ENCODE results near the gene KCTD16. TPM values are rescaled to one million over a fixed set of nuclear protein-coding genes. Genes with fewer than 3 reads are reported as not detected.

The KCTD16 gene
- total RNA-seq, 4 donors from 2014 or later: 0.12 to 2.4 (median 0.26) TPM; not detected in 1

GRCh38 chr5:144367991-144368390 is 197.3 kb downstream of the KCTD16 start:
- no peak for DNase-seq
- Histone ChIP-seq H3K27ac (no peak overlapping the region), H3K27me3 (no peaks in the 10 kb centered on the region), H3K9me3 (no peaks in the 10 kb centered on the region), H3K4me1 (no peaks in the 10 kb centered on the region), H3K4me3 (no peak overlapping the region), H3K36me3 (no peaks in the 10 kb centered on the region)
- TF ChIP-seq CTCF (IDR thresholded peaks at IDR 0.05): no peak
- TF ChIP-seq POLR2A (IDR thresholded peaks at IDR 0.05): no peak
- intact Hi-C loops (cut with DNase I; ENCODE audit: low total_unique reads): no loop called here

- TF ChIP-seq POLR2A (IDR thresholded peaks at IDR 0.05) (no peak), CTCF (IDR thresholded peaks at IDR 0.05) (no peak)
These were observed 197.9 kb downstream of the KCTD16 start for GRCh38 chr5:144368556-144368955.

GRCh38 chr5:144369006-144369405 is 198.3 kb downstream of the KCTD16 start:
- Histone ChIP-seq H3K27me3 (no peaks in the 10 kb centered on the region), H3K27ac (no peak overlapping the region), H3K4me3 (no peak overlapping the region), H3K9me3 (no peaks in the 10 kb centered on the region), H3K4me1 (no peaks in the 10 kb centered on the region), H3K36me3 (no peaks in the 10 kb centered on the region)
- intact Hi-C loops (cut with DNase I; ENCODE audit: low total_unique reads): no loop called here
- DNase-seq: no peak
- TF ChIP-seq CTCF (IDR thresholded peaks at IDR 0.05) (no peak), POLR2A (IDR thresholded peaks at IDR 0.05) (no peak)

More at GRCh38 chr5:144368556-144368955, 197.9 kb downstream of the KCTD16 start:
- Histone ChIP-seq H3K27ac (no peak overlapping the region), H3K9me3 (no peaks in the 10 kb centered on the region), H3K4me3 (no peak overlapping the region), H3K4me1 (no peaks in the 10 kb centered on the region), H3K27me3 (no peaks in the 10 kb centered on the region), H3K36me3 (no peaks in the 10 kb centered on the region)
- intact Hi-C loops (cut with DNase I; ENCODE audit: low total_unique reads): no loop called here
- no peak for DNase-seq

- H3K4me3 ChIP-seq: no peak overlapping the region
- no peak for TF ChIP-seq POLR2A (IDR thresholded peaks at IDR 0.05)
- TF ChIP-seq CTCF (IDR thresholded peaks at IDR 0.05): no peak
- no peaks in the 10 kb centered on the region for H3K27me3 ChIP-seq
- intact Hi-C loops (cut with DNase I; ENCODE audit: low total_unique reads): no loop called here
- DNase-seq: no peak
- H3K27ac ChIP-seq: no peak overlapping the region
- H3K4me1 ChIP-seq: no peaks in the 10 kb centered on the region
- no peaks in the 10 kb centered on the region for H3K36me3 ChIP-seq
- no peaks in the 10 kb centered on the region for H3K9me3 ChIP-seq
These were observed 199.6 kb downstream of the KCTD16 start for GRCh38 chr5:144370273-144370672.

GRCh38 chr5:144374637-144375036 is 204.0 kb downstream of the KCTD16 start:
- Histone ChIP-seq H3K4me1 (no peaks in the 10 kb centered on the region), H3K27ac (no peak overlapping the region), H3K9me3 (no peaks in the 10 kb centered on the region), H3K4me3 (no peak overlapping the region), H3K27me3 (no peaks in the 10 kb centered on the region), H3K36me3 (no peaks in the 10 kb centered on the region)
- TF ChIP-seq CTCF (IDR thresholded peaks at IDR 0.05) (no peak), POLR2A (IDR thresholded peaks at IDR 0.05) (no peak)
- no peak for DNase-seq
- intact Hi-C loops (cut with DNase I; ENCODE audit: low total_unique reads): no loop called here

All from uterus (tissue), 4 donors.